Uterus (tissue), 2 donors: Measurements from ENCODE around the gene PLEKHA1.

Experiments used
- CTCF ChIP-seq, 4 experiments: fragments of 200-600 bp in 2 of 4; fragments of 450-650 bp in 2 of 4; sonication (generic) in 2 of 4; IDR thresholded peaks; one replicate each; pipeline ENCODE4 v1.5.1; 2016 to 2019; ENCODE audit warnings: antibody characterized with exemption in 4 of 4, mild to moderate bottlenecking in 2 of 4, moderate library complexity in 1 of 4
- POLR2A ChIP-seq, 2 donors: fragments of 450-650 bp; IDR thresholded peaks; one replicate each; pipeline ENCODE4 v1.6.1; 2016; ENCODE audit warnings: antibody characterized with exemption in 2 of 2, mild to moderate bottlenecking in 1 of 2, moderate library complexity in 1 of 2

GRCh38 chr10:122481296-122482056, 107.0 kb downstream of the PLEKHA1 start:
- TF ChIP-seq POLR2A (IDR thresholded peaks at IDR 0.05) (no peak), CTCF (IDR thresholded peaks at IDR 0.05) (no peak)
